Sciatic nerve (tissue), 2 donors: Measurements from ENCODE around the gene HSPA12A. TPM values are rescaled to one million over a fixed set of nuclear protein-coding genes. Genes with fewer than 3 reads are reported as not detected.

Source experiments
- ATAC-seq: fragments of 200-7000 bp; cut with Tn5 transposase; one replicate; pipeline ENCODE4 v1.9.1; 2020; ENCODE audit warnings: mild to moderate bottlenecking, moderate library complexity
- DNase-seq: peaks from one replicate; pipeline ENCODE4 v3.0.0-alpha.2; 2020; ENCODE audit warnings: low spot score
- intact Hi-C: fragments of 100-400 bp; cut with DNase I; formaldehyde crosslinking; loops from one replicate; pipeline ENCODE4 v1.14.2; 2022
- total RNA-seq: library from RNA; stranded (reverse); fragmentation: NEBNext Ultra II Directional; extraction: Animal tissue kit (Norgen Biotek cat#: 25700); gene quantifications from one replicate; pipeline ENCODE4 v1.2.1, GENCODE V29; 2021
- donor health status: DM: no; HTN: no; CAD: no.
- donor health status: DM: no; HTN: no; CAD: no.

HSPA12A gene
- total RNA-seq, 1 donor from 2014 or later, result 139 TPM

GRCh38 chr10:116683821-116684220 lies 58.5 kb downstream of the HSPA12A start:
- ATAC-seq, result no peak
- no peak for DNase-seq
- intact Hi-C loops, result loop anchor here (2.0 kb wide), 1 partner anchor 105 kb away; no protein-coding TSS in a partner anchor

GRCh38 chr10:116683166-116683565 lies 59.2 kb downstream of the HSPA12A start:
- ATAC-seq (no peak), DNase-seq (no peak)
- intact Hi-C loops, result loop anchor here (2.0 kb wide), 1 partner anchor 106 kb away; no protein-coding TSS in a partner anchor

GRCh38 chr10:116679351-116679750 lies 63.0 kb downstream of the HSPA12A start:
- intact Hi-C loops, result no loop called here
- DNase-seq (no peak), ATAC-seq (no peak)

- no peak for DNase-seq
- no peak for ATAC-seq
- intact Hi-C loops, result no loop called here
Observed at GRCh38 chr10:116676633-116677032, 65.7 kb downstream of the HSPA12A start.

- ATAC-seq, result no peak
- intact Hi-C loops, result no loop called here
- no peak for DNase-seq
Observed at GRCh38 chr10:116676118-116676517, 66.2 kb downstream of the HSPA12A start.

- intact Hi-C loops, result no loop called here
- no peak for DNase-seq
- ATAC-seq, result no peak
Observed at GRCh38 chr10:116674901-116675423, 67.4 kb downstream of the HSPA12A start.

- ATAC-seq, result no peak
- intact Hi-C loops, result no loop called here
- no peak for DNase-seq
Observed at GRCh38 chr10:116673866-116674265, 68.5 kb downstream of the HSPA12A start.

GRCh38 chr10:116672891-116673290 lies 69.5 kb downstream of the HSPA12A start:
- ATAC-seq, result no peak
- intact Hi-C loops, result no loop called here
- no peak for DNase-seq

GRCh38 chr10:116671274-116671926 lies 71.0 kb downstream of the HSPA12A start:
- no peak for ATAC-seq
- no peak for DNase-seq
- intact Hi-C loops, result no loop called here

GRCh38 chr10:116670706-116671105 lies 71.7 kb downstream of the HSPA12A start:
- intact Hi-C loops, result no loop called here
- DNase-seq (no peak), ATAC-seq (no peak)

- ATAC-seq (peak; percentile 9), DNase-seq (no peak)
- intact Hi-C loops, result no loop called here
Observed at GRCh38 chr10:116669832-116670644, 72.3 kb downstream of the HSPA12A start.

GRCh38 chr10:116669080-116669479 lies 73.3 kb downstream of the HSPA12A start:
- DNase-seq (no peak), ATAC-seq (no peak)
- intact Hi-C loops, result no loop called here

GRCh38 chr10:116668446-116668845 lies 73.9 kb downstream of the HSPA12A start:
- intact Hi-C loops, result no loop called here
- no peak for DNase-seq
- ATAC-seq, result no peak

- intact Hi-C loops, result no loop called here
- no peak for ATAC-seq
- no peak for DNase-seq
Observed at GRCh38 chr10:116668018-116668417, 74.3 kb downstream of the HSPA12A start.

- intact Hi-C loops, result no loop called here
- DNase-seq, result no peak
Observed at GRCh38 chr10:116667484-116667883, 74.9 kb downstream of the HSPA12A start.

GRCh38 chr10:116665541-116666125 lies 76.7 kb downstream of the HSPA12A start:
- intact Hi-C loops, result no loop called here
- ATAC-seq (peak; percentile 84), DNase-seq (peak; percentile 75)

More at GRCh38 chr10:116667484-116667883, 74.9 kb downstream of the HSPA12A start:
- no peak for ATAC-seq

- intact Hi-C loops, result no loop called here
- DNase-seq, result no peak
- ATAC-seq, result no peak
Observed at GRCh38 chr10:116664631-116665030, 77.7 kb downstream of the HSPA12A start.

- no peak for ATAC-seq
- intact Hi-C loops, result no loop called here
- DNase-seq, result no peak
Observed at GRCh38 chr10:116663342-116663741, 79.0 kb downstream of the HSPA12A start.

GRCh38 chr10:116660860-116661259 lies 81.5 kb downstream of the HSPA12A start:
- intact Hi-C loops, result no loop called here
- no peak for ATAC-seq
- no peak for DNase-seq
